GM10266 (cell line): ENCODE measurements around the gene MTG1.

Source experiments
- DNase-seq: peaks from one replicate; pipeline ENCODE4 v3.0.0; 2012; ENCODE audit errors: extremely low spot score
- CTCF ChIP-seq: IDR thresholded peaks from 2 replicates; pipeline ENCODE4 v1.5.1; 2012; ENCODE audit warnings: mild to moderate bottlenecking, low read depth; ENCODE audit not compliant: control insufficient read depth, insufficient read depth; ENCODE audit errors: missing control alignments

Gene MTG1

GRCh38 chr10:133388973-133389818 is 4.8 kb upstream of the MTG1 start:
- TF ChIP-seq CTCF: peak; percentile 5
- peak; percentile 87 for DNase-seq

GRCh38 chr10:133390597-133391248 is 3.2 kb upstream of the MTG1 start:
- DNase-seq: no peak
- no peak for TF ChIP-seq CTCF

GRCh38 chr10:133391249-133391635 is 2.7 kb upstream of the MTG1 start:
- no peak for DNase-seq
- no peak for TF ChIP-seq CTCF

GRCh38 chr10:133391761-133392518 is 2.0 kb upstream of the MTG1 start:
- TF ChIP-seq CTCF: no peak
- DNase-seq: no peak

- no peak for DNase-seq
- TF ChIP-seq CTCF: no peak
These were observed 425 bp upstream of the MTG1 start for GRCh38 chr10:133393401-133394063.

- DNase-seq: no peak
- no peak for TF ChIP-seq CTCF
These were observed 854 bp downstream of the MTG1 start for GRCh38 chr10:133394801-133395221.
